T-helper 17 cell (primary cell): Measurements from ENCODE around the gene ATP6AP1. TPM values are rescaled to one million over a fixed set of nuclear protein-coding genes. Genes with fewer than 3 reads are reported as not detected.

Source experiments
- ATAC-seq: fragments of 150-1000 bp; cut with Tn5 transposase; 2 replicates; pipeline ENCODE4 v1.10.0; 2021; ENCODE audit warnings: mild to moderate bottlenecking, moderate library complexity
- DNase-seq, 3 donors: peaks; one replicate each; pipeline versions ENCODE4 v3.0.0 to v3.0.0-alpha.2; 2020 to 2021
- H3K9me3 ChIP-seq: one replicate; pipeline ENCODE4 v1.7.0; 2013; ENCODE audit warnings: low read length, mild to moderate bottlenecking; ENCODE audit not compliant: control insufficient read depth, poor library complexity, severe bottlenecking
- H3K27ac Mint-ChIP-seq: one replicate; pipeline ENCODE4 v1.8.0; 2022; ENCODE audit warnings: mild to moderate bottlenecking, moderate library complexity, mixed read lengths
- H3K27me3 Mint-ChIP-seq: one replicate; pipeline ENCODE4 v1.8.0; 2022; ENCODE audit warnings: mixed read lengths
- H3K36me3 Mint-ChIP-seq: one replicate; pipeline ENCODE4 v1.8.0; 2022; ENCODE audit warnings: low read depth, mixed read lengths
- H3K4me1 Mint-ChIP-seq: one replicate; pipeline ENCODE4 v1.8.0; 2022; ENCODE audit warnings: mild to moderate bottlenecking, mixed read lengths
- H3K4me3 Mint-ChIP-seq: one replicate; pipeline ENCODE4 v1.8.0; 2022; ENCODE audit warnings: mild to moderate bottlenecking, moderate library complexity, mixed read lengths
- total RNA-seq, 4 donors: library from RNA in 2 of 4; stranded (reverse) in 2 of 4; gene quantifications; one replicate each; pipeline ENCODE4 v1.2.3 and lab custom pipeline; 2022 to 2026

The ATP6AP1 gene
- total RNA-seq, 2 donors from 2014 or later, result 41.4 to 43.0 TPM

DNA sequence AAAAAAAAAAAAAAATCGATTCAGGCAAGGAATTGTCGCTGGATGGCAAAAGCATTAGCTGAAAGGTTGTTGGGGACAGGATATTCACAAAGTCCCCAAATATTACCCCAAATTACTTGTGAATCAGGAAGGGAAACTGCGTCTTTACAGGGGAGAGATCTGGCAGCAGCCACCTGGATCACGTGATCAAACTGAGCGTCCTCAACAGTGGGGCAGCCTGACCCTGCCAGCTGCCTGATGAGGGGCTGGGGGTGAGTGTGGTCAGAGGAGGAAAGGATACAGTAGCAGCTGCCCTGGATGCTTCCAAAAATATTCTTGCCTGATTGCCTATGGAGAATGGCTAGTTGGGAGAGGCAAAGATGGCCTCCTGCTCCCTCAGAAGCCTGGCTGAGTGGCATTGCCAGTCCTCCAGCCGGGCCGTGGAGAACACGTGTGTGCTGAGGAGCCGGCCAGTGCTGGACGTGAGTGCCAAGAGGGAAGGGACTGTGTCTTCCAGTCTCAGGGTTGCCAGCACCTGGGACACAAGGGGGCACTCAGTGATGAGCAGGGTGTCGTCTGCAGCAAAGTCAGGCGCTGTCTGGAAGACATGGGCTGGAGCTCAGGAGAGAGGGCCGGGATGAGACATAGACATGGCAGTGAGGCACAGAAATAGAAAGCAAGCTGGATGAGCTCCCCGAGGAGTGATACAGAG lies 53.6 kb downstream of the ATP6AP1 start:
- Mint-ChIP-seq H3K27me3 (no peaks in the 10 kb centered on the region), H3K4me1 (peaks cover 9% of the 10 kb centered on the region), H3K4me3 (no peak overlapping the region), H3K36me3 (no peaks in the 10 kb centered on the region), H3K27ac (peak overlapping the region; percentile 72)
- no peaks in the 10 kb centered on the region for H3K9me3 ChIP-seq
- ATAC-seq (no peak), DNase-seq (no peak)

DNA sequence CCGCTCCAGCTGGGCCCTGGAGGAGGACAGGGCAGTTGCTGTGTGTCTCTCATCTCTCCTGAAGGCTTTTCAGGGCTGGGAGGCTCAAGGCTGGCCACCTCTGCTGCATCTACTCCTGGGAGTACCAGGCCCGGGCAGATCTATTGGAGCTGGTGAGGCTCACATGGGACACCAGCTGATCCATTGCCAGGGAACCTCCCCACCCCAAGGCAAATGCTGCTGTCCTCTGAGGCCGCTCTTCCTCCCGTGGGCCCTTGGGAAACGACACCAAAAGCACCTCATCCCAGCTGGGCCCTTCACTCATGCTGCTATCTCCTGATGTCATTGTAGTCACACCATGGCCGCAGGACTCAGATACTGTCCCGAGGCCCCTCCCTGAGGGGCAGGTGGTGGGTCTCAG lies 54.3 kb downstream of the ATP6AP1 start:
- DNase-seq (no peak), ATAC-seq (no peak)
- H3K4me3 Mint-ChIP-seq, result no peak overlapping the region
- no peaks in the 10 kb centered on the region for H3K27me3 Mint-ChIP-seq
- no peaks in the 10 kb centered on the region for H3K9me3 ChIP-seq
- no peak overlapping the region for H3K27ac Mint-ChIP-seq
- no peaks in the 10 kb centered on the region for H3K36me3 Mint-ChIP-seq
- H3K4me1 Mint-ChIP-seq, result peaks cover 9% of the 10 kb centered on the region

- H3K27ac Mint-ChIP-seq, result no peak overlapping the region
- H3K9me3 ChIP-seq, result no peaks in the 10 kb centered on the region
- H3K4me3 Mint-ChIP-seq, result no peak overlapping the region
- H3K36me3 Mint-ChIP-seq, result peaks cover 2% of the 10 kb centered on the region
- ATAC-seq (no peak), DNase-seq (no peak)
- H3K27me3 Mint-ChIP-seq, result no peaks in the 10 kb centered on the region
- H3K4me1 Mint-ChIP-seq, result peaks cover 13% of the 10 kb centered on the region
Measured at GRCh38 chrX:154483325-154483724, 54.8 kb downstream of the ATP6AP1 start.

GRCh38 chrX:154484255-154485149 lies 56.0 kb downstream of the ATP6AP1 start:
- Mint-ChIP-seq H3K4me1 (peaks cover 14% of the 10 kb centered on the region), H3K27me3 (no peaks in the 10 kb centered on the region), H3K4me3 (peak overlapping the region; percentile 65), H3K36me3 (peaks cover 2% of the 10 kb centered on the region), H3K27ac (no peak overlapping the region)
- DNase-seq, result no peak
- ATAC-seq, result no peak
- H3K9me3 ChIP-seq, result no peaks in the 10 kb centered on the region

GRCh38 chrX:154485150-154486051 lies 56.9 kb downstream of the ATP6AP1 start:
- peak overlapping the region; percentile 65 for H3K4me3 Mint-ChIP-seq
- peaks cover 2% of the 10 kb centered on the region for H3K36me3 Mint-ChIP-seq
- DNase-seq (no peak), ATAC-seq (no peak)
- H3K9me3 ChIP-seq, result no peaks in the 10 kb centered on the region
- peaks cover 17% of the 10 kb centered on the region for H3K4me1 Mint-ChIP-seq
- H3K27ac Mint-ChIP-seq, result no peak overlapping the region
- no peaks in the 10 kb centered on the region for H3K27me3 Mint-ChIP-seq

DNA sequence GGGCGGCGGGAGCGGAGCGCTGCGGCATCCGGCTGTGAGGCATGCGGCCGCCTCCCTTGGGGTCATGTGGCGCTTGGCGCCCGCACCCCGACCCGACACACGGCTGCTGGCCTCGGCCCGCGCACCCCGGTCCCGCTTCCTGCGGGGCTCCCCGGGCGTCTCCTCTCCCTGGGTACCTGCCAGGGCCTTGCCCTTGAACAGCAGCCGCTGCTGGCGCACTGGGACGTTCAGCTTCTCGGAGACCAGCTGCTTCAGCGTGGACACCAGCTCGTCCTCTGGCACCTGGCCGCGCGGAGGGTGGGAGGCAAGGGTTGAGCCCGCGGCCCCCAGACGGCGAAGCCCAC lies 57.5 kb downstream of the ATP6AP1 start:
- H3K4me1 Mint-ChIP-seq, result peaks cover 17% of the 10 kb centered on the region
- DNase-seq (peak in 2 of 3 donors; percentile 20 to 21), ATAC-seq (peak; percentile 7)
- no peak overlapping the region for H3K27ac Mint-ChIP-seq
- peak overlapping the region; percentile 65 for H3K4me3 Mint-ChIP-seq
- H3K27me3 Mint-ChIP-seq, result no peaks in the 10 kb centered on the region
- peaks cover 2% of the 10 kb centered on the region for H3K36me3 Mint-ChIP-seq
- H3K9me3 ChIP-seq, result no peaks in the 10 kb centered on the region

Other genes with a start within 250 kb of the ATP6AP1 start
- not detected for gene OPN1MW, start 246.1 kb upstream of the ATP6AP1 start, total RNA-seq
- gene OPN1MW2, start 208.9 kb upstream of the ATP6AP1 start, total RNA-seq, result not detected
- not detected for gene OPN1MW3, start 171.1 kb upstream of the ATP6AP1 start, total RNA-seq
- gene TEX28, start 133.6 kb upstream of the ATP6AP1 start, total RNA-seq, result not detected
- gene TKTL1, start 132.9 kb upstream of the ATP6AP1 start, total RNA-seq, result 1 to 10 TPM; 3.0 to 4.2 TPM
- 1,000 to 10,000 TPM; 1,780 to 2,536 TPM for gene FLNA, start 54.0 kb upstream of the ATP6AP1 start, total RNA-seq
- gene EMD, start 49.4 kb upstream of the ATP6AP1 start, total RNA-seq, result 100 to 1,000 TPM; 121 to 132 TPM
- 1,000 to 10,000 TPM; 4,596 to 4,820 TPM for gene RPL10, start 30.3 kb upstream of the ATP6AP1 start, total RNA-seq
- gene DNASE1L1, start 19.4 kb upstream of the ATP6AP1 start, total RNA-seq, result 10 to 100 TPM; 20.5 to 22.6 TPM
- 10 to 100 TPM; 84.1 to 95.7 TPM for gene TAFAZZIN, start 17.1 kb upstream of the ATP6AP1 start, total RNA-seq
- gene GDI1, start 8.5 kb downstream of the ATP6AP1 start, total RNA-seq, result 100 to 1,000 TPM; 189 to 223 TPM
- gene FAM50A, start 15.5 kb downstream of the ATP6AP1 start, total RNA-seq, result 10 to 100 TPM; 58.1 to 58.6 TPM
- 10 to 100 TPM; 66.3 to 78.6 TPM for gene PLXNA3, start 29.6 kb downstream of the ATP6AP1 start, total RNA-seq
- gene LAGE3, start 50.6 kb downstream of the ATP6AP1 start, total RNA-seq, result 1 to 10 TPM; 9.1 to 9.5 TPM
- gene UBL4A, start 57.9 kb downstream of the ATP6AP1 start, total RNA-seq, result 10 to 100 TPM; 15.2 to 30.6 TPM
- gene SLC10A3, start 62.0 kb downstream of the ATP6AP1 start, total RNA-seq, result 10 to 100 TPM; 23.9 to 29.5 TPM
- 10 to 100 TPM; 32.5 to 34.0 TPM for gene FAM3A, start 87.6 kb downstream of the ATP6AP1 start, total RNA-seq
- 10 to 100 TPM; 28.5 to 44.9 TPM for gene G6PD, start 118.2 kb downstream of the ATP6AP1 start, total RNA-seq
- 10 to 100 TPM; 35.9 to 45.1 TPM for gene IKBKG, start 118.9 kb downstream of the ATP6AP1 start, total RNA-seq
- not detected for gene CTAG1A, start 156.5 kb downstream of the ATP6AP1 start, total RNA-seq
- not detected for gene CTAG1B, start 190.6 kb downstream of the ATP6AP1 start, total RNA-seq
- gene CTAG2, start 224.9 kb downstream of the ATP6AP1 start, total RNA-seq, result not detected